Vagina (tissue), 2 donors: Measurements from ENCODE around the gene DDC. TPM values are rescaled to one million over a fixed set of nuclear protein-coding genes. Genes with fewer than 3 reads are reported as not detected.

Source experiments
- DNase-seq, 2 donors: peaks; one replicate each; pipeline ENCODE4 v3.0.0-alpha.2; 2017; ENCODE audit errors: extremely low spot score in 2 of 2
- H3K27ac ChIP-seq: fragments of 200-600 bp; sonication (generic); one replicate; pipeline ENCODE4 v1.5.1; 2019
- H3K27me3 ChIP-seq: fragments of 200-600 bp; sonication (generic); one replicate; pipeline ENCODE4 v1.5.1; 2019
- H3K36me3 ChIP-seq, 2 donors: fragments of 200-600 bp; sonication (generic); one replicate each; pipeline ENCODE4 v1.5.1; 2017 to 2019
- H3K4me1 ChIP-seq: fragments of 200-600 bp; sonication (generic); one replicate; pipeline ENCODE4 v1.5.1; 2019
- H3K4me3 ChIP-seq, 2 donors: fragments of 200-600 bp; sonication (generic); 1 replicate in 1 of 2; 2 replicates in 1 of 2; pipeline ENCODE4 v1.5.1; 2016 to 2019
- H3K9me3 ChIP-seq: fragments of 200-600 bp; sonication (generic); one replicate; pipeline ENCODE4 v1.5.1; 2019
- POLR2A ChIP-seq, 2 donors: fragments of 450-650 bp; IDR thresholded peaks; one replicate each; pipeline ENCODE4 v1.6.1; 2017; ENCODE audit warnings: antibody characterized with exemption in 2 of 2, mild to moderate bottlenecking in 2 of 2, moderate library complexity in 2 of 2
- POLR2AphosphoS5 ChIP-seq, 2 donors: sonication (generic); formaldehyde crosslinking; IDR thresholded peaks; one replicate each; pipeline ENCODE4 v1.9.0; 2017; ENCODE audit warnings: antibody characterized with exemption in 2 of 2, mild to moderate bottlenecking in 2 of 2, low read depth in 1 of 2; ENCODE audit not compliant: insufficient read depth in 1 of 2
- intact Hi-C: fragments of 100-400 bp; cut with DNase I; formaldehyde crosslinking; loops from one replicate; pipeline ENCODE4 v1.15.1; 2023
- total RNA-seq: library from RNA; depleted of rRNA; stranded (reverse); fragments of >200 nt; gene quantifications from one replicate; pipeline ENCODE4 v1.2.3, GENCODE V29; 2016
- TF ChIP-seq, protein P1 (sequence below), 3 experiments: fragments of 450-650 bp in 2 of 3; fragments of 200-600 bp in 1 of 3; sonication (generic) in 1 of 3; IDR thresholded peaks; one replicate each; pipeline ENCODE4 v1.5.1; 2017 to 2019; ENCODE audit warnings: antibody characterized with exemption in 3 of 3, mild to moderate bottlenecking in 2 of 3, moderate library complexity in 2 of 3

The DDC gene
- total RNA-seq, 1 donor from 2014 or later: 1.7 TPM

DNA sequence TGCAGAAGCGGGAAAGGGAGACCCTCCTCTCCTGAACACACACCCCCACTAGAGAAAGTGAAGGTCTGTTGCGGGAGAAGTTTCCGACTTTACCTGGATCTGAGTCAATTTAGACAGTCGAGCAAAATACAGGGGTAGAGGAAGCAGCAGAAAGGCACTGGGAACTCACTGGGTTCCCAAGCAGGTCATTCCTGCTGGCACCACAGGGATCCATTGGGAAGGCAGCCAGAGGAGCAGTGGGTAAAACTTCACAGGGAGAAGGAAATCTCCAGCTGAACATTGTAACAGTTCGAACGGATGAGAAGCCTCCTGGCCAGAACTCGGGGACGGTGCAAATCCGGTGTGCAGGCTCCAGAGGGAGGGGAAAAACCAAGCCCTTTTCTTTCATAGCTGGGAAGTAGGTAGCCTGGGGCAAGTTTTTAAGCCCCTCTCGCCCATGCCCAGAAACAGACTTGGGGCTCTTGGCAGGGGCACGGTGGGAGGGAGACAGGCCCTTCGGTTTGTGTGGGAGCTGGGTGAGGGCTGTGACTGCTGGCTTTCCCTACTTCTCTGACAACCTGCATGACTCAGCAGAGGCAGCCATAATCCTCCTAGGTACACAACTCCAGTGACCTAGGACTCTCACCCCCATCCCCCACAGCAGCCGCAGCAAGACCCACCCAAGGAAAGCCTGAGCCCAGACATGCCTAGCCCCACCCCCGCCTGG, 51.9 kb downstream of the DDC start:
- Histone ChIP-seq H3K9me3 (no peaks in the 10 kb centered on the region), H3K4me1 (no peaks in the 10 kb centered on the region), H3K27ac (no peak overlapping the region), H3K4me3 (no peak overlapping the region), H3K36me3 (no peaks in the 10 kb centered on the region), H3K27me3 (no peaks in the 10 kb centered on the region)
- DNase-seq: no peak
- no peak for TF ChIP-seq POLR2A (IDR thresholded peaks at IDR 0.05)
- no peak for TF ChIP-seq POLR2AphosphoS5 (IDR thresholded peaks at IDR 0.05; ENCODE audit: insufficient read depth in 1 of 2, low read depth in 1 of 2)
- TF ChIP-seq, protein P1, sequence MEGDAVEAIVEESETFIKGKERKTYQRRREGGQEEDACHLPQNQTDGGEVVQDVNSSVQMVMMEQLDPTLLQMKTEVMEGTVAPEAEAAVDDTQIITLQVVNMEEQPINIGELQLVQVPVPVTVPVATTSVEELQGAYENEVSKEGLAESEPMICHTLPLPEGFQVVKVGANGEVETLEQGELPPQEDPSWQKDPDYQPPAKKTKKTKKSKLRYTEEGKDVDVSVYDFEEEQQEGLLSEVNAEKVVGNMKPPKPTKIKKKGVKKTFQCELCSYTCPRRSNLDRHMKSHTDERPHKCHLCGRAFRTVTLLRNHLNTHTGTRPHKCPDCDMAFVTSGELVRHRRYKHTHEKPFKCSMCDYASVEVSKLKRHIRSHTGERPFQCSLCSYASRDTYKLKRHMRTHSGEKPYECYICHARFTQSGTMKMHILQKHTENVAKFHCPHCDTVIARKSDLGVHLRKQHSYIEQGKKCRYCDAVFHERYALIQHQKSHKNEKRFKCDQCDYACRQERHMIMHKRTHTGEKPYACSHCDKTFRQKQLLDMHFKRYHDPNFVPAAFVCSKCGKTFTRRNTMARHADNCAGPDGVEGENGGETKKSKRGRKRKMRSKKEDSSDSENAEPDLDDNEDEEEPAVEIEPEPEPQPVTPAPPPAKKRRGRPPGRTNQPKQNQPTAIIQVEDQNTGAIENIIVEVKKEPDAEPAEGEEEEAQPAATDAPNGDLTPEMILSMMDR (IDR thresholded peaks at IDR 0.05): no peak
- intact Hi-C loops: no loop called here

DNA sequence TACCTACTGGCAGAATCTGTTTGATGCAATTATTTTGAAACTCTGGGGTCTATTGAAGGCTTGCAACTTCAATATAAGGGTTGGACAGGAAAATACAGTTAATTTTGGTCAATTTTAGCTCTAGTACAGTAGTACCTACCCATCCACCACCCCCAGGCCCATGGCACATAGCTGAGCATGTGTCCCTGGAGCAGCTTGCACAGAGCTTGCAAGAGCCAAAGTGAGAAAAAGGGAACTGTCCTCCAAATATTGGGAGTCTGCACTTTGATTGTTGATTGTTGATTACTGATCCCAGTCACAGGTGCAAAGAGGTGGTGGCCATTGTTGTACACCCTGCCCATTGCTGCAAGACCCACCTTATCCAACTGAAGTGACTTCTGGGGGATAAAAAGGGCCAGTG, 52.8 kb downstream of the DDC start:
- intact Hi-C loops: no loop called here
- Histone ChIP-seq H3K36me3 (no peaks in the 10 kb centered on the region), H3K4me1 (no peaks in the 10 kb centered on the region), H3K9me3 (no peaks in the 10 kb centered on the region), H3K4me3 (no peak overlapping the region), H3K27me3 (no peaks in the 10 kb centered on the region), H3K27ac (no peak overlapping the region)
- DNase-seq: no peak
- TF ChIP-seq POLR2AphosphoS5 (IDR thresholded peaks at IDR 0.05; ENCODE audit: insufficient read depth in 1 of 2, low read depth in 1 of 2) (no peak), POLR2A (IDR thresholded peaks at IDR 0.05) (no peak)
- TF ChIP-seq, protein P1 (IDR thresholded peaks at IDR 0.05): no peak

DNA sequence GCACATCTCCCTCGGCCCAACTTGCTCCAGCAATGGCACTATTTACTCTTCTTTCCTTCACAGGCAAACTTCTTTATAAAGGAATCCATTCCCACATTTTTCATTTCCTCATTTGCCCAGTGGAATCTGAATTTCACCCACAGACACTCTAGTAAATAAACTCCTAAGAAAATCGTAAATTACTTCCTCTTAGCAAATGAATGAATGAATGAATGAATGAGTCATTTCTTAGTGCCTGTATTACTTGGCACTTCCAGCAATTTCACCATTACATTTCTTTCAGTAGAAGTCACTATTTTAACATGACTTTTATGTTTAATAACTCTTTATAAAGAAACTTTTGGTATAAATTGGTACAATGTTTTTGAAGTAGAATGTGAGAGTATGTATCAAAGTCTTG, 55.7 kb downstream of the DDC start:
- H3K9me3 ChIP-seq: no peaks in the 10 kb centered on the region
- H3K27me3 ChIP-seq: no peaks in the 10 kb centered on the region
- H3K27ac ChIP-seq: no peak overlapping the region
- TF ChIP-seq POLR2AphosphoS5 (IDR thresholded peaks at IDR 0.05; ENCODE audit: insufficient read depth in 1 of 2, low read depth in 1 of 2) (no peak), POLR2A (IDR thresholded peaks at IDR 0.05) (no peak)
- TF ChIP-seq, protein P1 (IDR thresholded peaks at IDR 0.05): no peak
- H3K4me3 ChIP-seq: no peak overlapping the region
- intact Hi-C loops: no loop called here
- DNase-seq: no peak
- no peaks in the 10 kb centered on the region for H3K36me3 ChIP-seq
- no peaks in the 10 kb centered on the region for H3K4me1 ChIP-seq

DNA sequence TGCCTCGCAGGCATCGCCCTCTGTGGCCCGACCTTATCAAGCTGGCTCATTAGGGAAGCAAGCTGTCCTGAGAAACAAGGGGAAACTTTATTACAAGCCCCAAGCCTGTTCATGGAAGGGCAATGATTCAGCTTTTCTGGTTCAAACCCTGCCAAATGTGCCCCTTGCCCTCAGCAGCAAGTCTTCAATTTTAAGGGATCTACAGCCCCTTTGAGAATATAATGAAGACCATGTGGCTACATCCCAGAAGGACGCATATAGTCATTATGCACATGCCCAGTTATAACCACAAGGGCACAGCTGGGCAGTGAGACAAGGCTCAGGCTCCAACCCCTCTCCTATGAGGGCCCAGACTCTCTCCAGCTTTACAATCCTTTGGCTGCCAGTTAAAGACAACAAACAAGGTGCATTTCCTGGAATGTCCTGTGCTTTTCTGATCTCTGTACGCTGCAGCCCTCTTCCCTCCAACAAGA, 56.7 kb downstream of the DDC start:
- Histone ChIP-seq H3K9me3 (no peaks in the 10 kb centered on the region), H3K36me3 (no peaks in the 10 kb centered on the region), H3K27ac (no peak overlapping the region), H3K4me3 (no peak overlapping the region), H3K4me1 (peaks cover under 1% of the 10 kb centered on the region), H3K27me3 (no peaks in the 10 kb centered on the region)
- TF ChIP-seq, protein P1 (IDR thresholded peaks at IDR 0.05): no peak
- TF ChIP-seq POLR2AphosphoS5 (IDR thresholded peaks at IDR 0.05; ENCODE audit: insufficient read depth in 1 of 2, low read depth in 1 of 2): no peak
- no peak for TF ChIP-seq POLR2A (IDR thresholded peaks at IDR 0.05)
- intact Hi-C loops: no loop called here
- no peak for DNase-seq

DNA sequence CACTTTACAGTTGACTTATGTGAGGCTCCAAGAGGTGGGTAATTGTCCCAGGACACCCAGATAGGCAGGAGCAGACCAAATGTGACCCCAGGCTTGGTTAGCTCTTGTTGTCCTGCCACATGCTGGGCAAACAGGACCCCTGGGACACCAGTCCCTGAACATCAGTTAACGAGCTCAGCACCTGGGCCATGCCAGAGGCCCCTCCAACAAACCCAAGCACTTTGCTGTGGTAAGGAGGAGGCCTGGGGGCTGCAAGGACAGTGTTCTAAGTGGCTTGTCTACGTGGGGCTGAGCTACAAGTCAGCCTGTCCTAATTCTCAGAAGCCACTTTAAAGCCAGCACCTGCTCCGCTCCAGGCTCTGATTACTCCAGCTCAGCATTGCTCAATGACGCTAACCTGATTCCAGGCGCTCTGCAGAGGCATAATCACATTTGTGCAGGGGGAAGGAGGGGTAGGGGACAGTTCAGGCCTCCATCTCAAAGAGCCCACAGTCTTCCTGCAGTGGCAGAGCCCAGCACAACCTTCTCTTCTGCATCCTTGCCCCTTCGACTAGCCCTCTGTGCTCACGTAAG, 57.2 kb downstream of the DDC start:
- Histone ChIP-seq H3K27ac (no peak overlapping the region), H3K9me3 (no peaks in the 10 kb centered on the region), H3K27me3 (no peaks in the 10 kb centered on the region), H3K36me3 (no peaks in the 10 kb centered on the region), H3K4me3 (no peak overlapping the region), H3K4me1 (peaks cover 6% of the 10 kb centered on the region)
- intact Hi-C loops: no loop called here
- DNase-seq: no peak
- TF ChIP-seq, protein P1 (IDR thresholded peaks at IDR 0.05): no peak
